Caco-2 (cell line): ENCODE results near the gene CLINT1. TPM values are rescaled to one million over a fixed set of nuclear protein-coding genes. Genes with fewer than 3 reads are reported as not detected.

Experiments
- BruUV-seq: library from RNA; stranded (reverse); fragments of 400-500 nt; replicated peaks from 2 replicates; lab custom pipeline; 2021; lab: Mats Ljungman, UMichigan
- CTCF ChIA-PET: fragments of 300-600 bp; sonication (Branson Sonifier 250); formaldehyde crosslinking; loops from one replicate; lab custom pipeline; 2022; ENCODE audit warnings: antibody characterized with exemption; lab: Charles Lee
- POLR2A ChIA-PET: fragments of 300-600 bp; sonication (Branson Sonifier 250); formaldehyde crosslinking; loops from one replicate; lab custom pipeline; 2022; ENCODE audit warnings: antibody characterized with exemption; lab: Charles Lee
- DNase-seq, 2 experiments: peaks; one replicate each; pipeline versions ENCODE4 v3.0.0 to v3.0.0-alpha.2; 2020 to 2022
- H3K27me3 ChIP-seq: replicated peaks from 2 replicates; pipeline ENCODE4 v1.6.0; 2011; ENCODE audit warnings: low read length; ENCODE audit not compliant: control insufficient read depth, insufficient read depth
- H3K36me3 ChIP-seq: 2 replicates; pipeline ENCODE4 v1.5.1; 2011; ENCODE audit warnings: low read length; ENCODE audit not compliant: control insufficient read depth, insufficient read depth
- H3K4me1 ChIP-seq: fragments of 250-450 bp; sonication (Bioruptor Pico); 2 replicates; pipeline ENCODE4 v1.5.1; 2020; ENCODE audit warnings: mild to moderate bottlenecking
- H3K4me3 ChIP-seq: 2 replicates; pipeline ENCODE4 v1.5.1; 2011; ENCODE audit warnings: low read depth, mild to moderate bottlenecking, control low read depth, low read length
- H3K9me3 ChIP-seq: fragments of 250-450 bp; sonication (Bioruptor Pico); 2 replicates; pipeline ENCODE4 v1.5.1; 2020; ENCODE audit warnings: mild to moderate bottlenecking, moderate library complexity
- H3K27ac Mint-ChIP-seq: one replicate; pipeline ENCODE4 v1.8.0; 2022; ENCODE audit warnings: mixed read lengths; ENCODE audit not compliant: unreplicated experiment
- H3K27me3 Mint-ChIP-seq: one replicate; pipeline ENCODE4 v1.8.0; 2022; ENCODE audit warnings: mixed read lengths; ENCODE audit not compliant: insufficient read depth, unreplicated experiment
- H3K36me3 Mint-ChIP-seq: one replicate; pipeline ENCODE4 v1.8.0; 2022; ENCODE audit warnings: mild to moderate bottlenecking, mixed read lengths; ENCODE audit not compliant: insufficient read depth, unreplicated experiment
- H3K4me1 Mint-ChIP-seq: one replicate; pipeline ENCODE4 v1.8.0; 2022; ENCODE audit warnings: low read depth, mixed read lengths; ENCODE audit not compliant: unreplicated experiment
- H3K4me3 Mint-ChIP-seq: one replicate; pipeline ENCODE4 v1.8.0; 2022; ENCODE audit warnings: mild to moderate bottlenecking, moderate library complexity, mixed read lengths; ENCODE audit not compliant: unreplicated experiment
- H3K9me3 Mint-ChIP-seq: one replicate; pipeline ENCODE4 v1.8.0; 2022; ENCODE audit warnings: mixed read lengths; ENCODE audit not compliant: unreplicated experiment
- CTCF ChIP-seq, 2 experiments: fragments of 200-600 bp in 1 of 2; IDR thresholded peaks; 1 replicate in 1 of 2; 2 replicates in 1 of 2; pipeline versions ENCODE4 v1.5.1 to v1.8.0; 2011 to 2022; ENCODE audit warnings: antibody characterized with exemption in 1 of 2, control low read depth in 1 of 2, inconsistent platforms in 1 of 2, low read depth in 1 of 2, low read length in 1 of 2, mild to moderate bottlenecking in 1 of 2, moderate library complexity in 1 of 2; ENCODE audit not compliant: insufficient read depth in 1 of 2, severe bottlenecking in 1 of 2, unreplicated experiment in 1 of 2
- intact Hi-C: fragments of 100-400 bp; cut with micrococcal nuclease; formaldehyde crosslinking; loops from one replicate; pipeline ENCODE4 v1.10.0; 2022; ENCODE audit not compliant: unreplicated experiment
- total RNA-seq: library from RNA; stranded (reverse); gene quantifications from 2 replicates; pipeline ENCODE4 v1.2.3, GENCODE V29; 2022

CLINT1 gene
- total RNA-seq, 1 experiment from 2014 or later: 88.7 TPM

- no peaks in the 10 kb centered on the region for H3K27me3 ChIP-seq
- CTCF ChIA-PET: interaction anchor here (1.3 kb wide), 1 partner anchor 37 kb away, joined by 3 read pairs; no protein-coding TSS in a partner anchor
- Mint-ChIP-seq H3K9me3 (peaks cover 9% of the 10 kb centered on the region), H3K4me1 (peaks cover 17% of the 10 kb centered on the region), H3K4me3 (no peak overlapping the region), H3K27ac (no peak overlapping the region), H3K36me3 (peaks cover 28% of the 10 kb centered on the region), H3K27me3 (no peaks in the 10 kb centered on the region)
- H3K4me1 ChIP-seq: peaks cover 24% of the 10 kb centered on the region
- TF ChIP-seq CTCF (IDR thresholded peaks at IDR 0.05; ENCODE audit: insufficient read depth in 1 of 2, low read depth in 1 of 2, low read length in 1 of 2, severe bottlenecking in 1 of 2, unreplicated experiment in 1 of 2): no peak
- intact Hi-C loops: no loop called here
- no peaks in the 10 kb centered on the region for H3K9me3 ChIP-seq
- DNase-seq: no peak
- H3K4me3 ChIP-seq: no peak overlapping the region
- BruUV-seq: no TSS peak
- H3K36me3 ChIP-seq: peaks cover 2% of the 10 kb centered on the region; the same call in 1 of the 2 replicates
- POLR2A ChIA-PET: no interaction called here
Observed at GRCh38 chr5:157818368-157818767, 40.6 kb downstream of the CLINT1 start.

- Histone ChIP-seq H3K9me3 (no peaks in the 10 kb centered on the region), H3K36me3 (peaks cover 2% of the 10 kb centered on the region; the same call in 1 of the 2 replicates), H3K4me1 (peaks cover 20% of the 10 kb centered on the region), H3K27me3 (no peaks in the 10 kb centered on the region), H3K4me3 (no peak overlapping the region)
- Mint-ChIP-seq H3K4me1 (peaks cover 17% of the 10 kb centered on the region), H3K9me3 (peaks cover 9% of the 10 kb centered on the region), H3K27me3 (no peaks in the 10 kb centered on the region), H3K36me3 (peaks cover 30% of the 10 kb centered on the region), H3K4me3 (no peak overlapping the region), H3K27ac (no peak overlapping the region)
- intact Hi-C loops: loop anchor here (2.0 kb wide), 1 partner anchor 37 kb away; no protein-coding TSS in a partner anchor
- BruUV-seq: no TSS peak
- TF ChIP-seq CTCF (IDR thresholded peaks at IDR 0.05; ENCODE audit: insufficient read depth in 1 of 2, low read depth in 1 of 2, low read length in 1 of 2, severe bottlenecking in 1 of 2, unreplicated experiment in 1 of 2): no peak
- DNase-seq: no peak
- ChIA-PET CTCF (interaction anchor here (0.7 to 1.6 kb wide), 4 partner anchors 38 to 177 kb away, joined by 3 to 8 read pairs (median 3); no protein-coding TSS in a partner anchor), POLR2A (no interaction called here)
Observed at GRCh38 chr5:157817928-157818327, 41.0 kb downstream of the CLINT1 start.

- peak overlapping the region; percentile 7 for H3K27ac Mint-ChIP-seq
- CTCF ChIA-PET: interaction anchor here (0.7 to 1.6 kb wide), 4 partner anchors 38 to 177 kb away, joined by 3 to 8 read pairs (median 3); no protein-coding TSS in a partner anchor
- Histone ChIP-seq H3K4me3 (no peak overlapping the region), H3K36me3 (peaks cover 2% of the 10 kb centered on the region; the same call in 1 of the 2 replicates), H3K9me3 (no peaks in the 10 kb centered on the region), H3K4me1 (peaks cover 14% of the 10 kb centered on the region), H3K27me3 (no peaks in the 10 kb centered on the region)
- no TSS peak for BruUV-seq
- POLR2A ChIA-PET: no interaction called here
- peaks cover 13% of the 10 kb centered on the region for H3K4me1 Mint-ChIP-seq
- H3K9me3 Mint-ChIP-seq: peaks cover 5% of the 10 kb centered on the region
- H3K4me3 Mint-ChIP-seq: no peak overlapping the region
- intact Hi-C loops: loop anchor here (2.0 kb wide), 1 partner anchor 37 kb away; no protein-coding TSS in a partner anchor
- DNase-seq: no peak
- peaks cover 36% of the 10 kb centered on the region for H3K36me3 Mint-ChIP-seq
- TF ChIP-seq CTCF (IDR thresholded peaks at IDR 0.05; ENCODE audit: insufficient read depth in 1 of 2, low read depth in 1 of 2, low read length in 1 of 2, severe bottlenecking in 1 of 2, unreplicated experiment in 1 of 2): no peak
- no peaks in the 10 kb centered on the region for H3K27me3 Mint-ChIP-seq
Observed at GRCh38 chr5:157817387-157817702, 41.6 kb downstream of the CLINT1 start.
